Effector memory CD4-positive, alpha-beta T cell (primary cell): ENCODE results near the gene PDE11A.

Experiments
- DNase-seq, 3 donors: peaks; one replicate each; pipeline ENCODE4 v3.0.0-alpha.2; 2020
- H3K27ac ChIP-seq: 2 replicates; pipeline ENCODE4 v1.7.0; 2013; ENCODE audit warnings: mild to moderate bottlenecking, low read length, moderate library complexity; ENCODE audit not compliant: insufficient read depth, poor library complexity, severe bottlenecking
- H3K27me3 ChIP-seq: replicated peaks from 2 replicates; pipeline ENCODE4 v1.7.0; 2013; ENCODE audit warnings: mild to moderate bottlenecking, low read length; ENCODE audit not compliant: insufficient read depth, control insufficient read depth, poor library complexity, severe bottlenecking
- H3K36me3 ChIP-seq: 2 replicates; pipeline ENCODE4 v1.7.0; 2013; ENCODE audit warnings: mild to moderate bottlenecking, low read length, moderate library complexity; ENCODE audit not compliant: control insufficient read depth, insufficient read depth
- H3K4me1 ChIP-seq: 2 replicates; pipeline ENCODE4 v1.7.0; 2013; ENCODE audit warnings: low read length, mild to moderate bottlenecking; ENCODE audit not compliant: control insufficient read depth, insufficient read depth, poor library complexity, severe bottlenecking
- H3K4me3 ChIP-seq: 2 replicates; pipeline ENCODE4 v1.7.0; 2013; ENCODE audit warnings: low read length, low read depth, mild to moderate bottlenecking; ENCODE audit not compliant: insufficient read depth, poor library complexity, severe bottlenecking
- H3K9me3 ChIP-seq: 2 replicates; pipeline ENCODE4 v1.7.0; 2013; ENCODE audit warnings: mild to moderate bottlenecking, low read length, moderate library complexity; ENCODE audit not compliant: control insufficient read depth

Gene PDE11A

DNA sequence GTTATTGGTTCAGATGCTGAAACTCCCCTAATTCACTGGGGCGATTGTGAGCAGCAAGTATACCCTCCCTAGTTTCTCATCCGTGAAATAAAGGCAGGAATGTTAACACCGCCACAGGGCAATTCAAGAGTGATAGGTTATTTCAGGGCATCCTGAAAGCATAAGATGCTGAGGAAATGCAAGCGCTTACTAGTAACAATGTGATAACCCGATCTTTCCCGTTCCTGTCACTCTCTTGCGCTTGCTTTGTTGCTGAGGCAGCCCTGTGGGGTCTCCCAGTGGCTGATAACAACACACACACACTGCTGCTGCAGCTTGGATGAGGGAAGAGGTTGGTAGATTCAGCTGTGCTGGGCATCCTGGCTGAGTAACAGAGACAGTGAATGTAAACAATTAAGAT lies 420.7 kb downstream of the PDE11A start:
- Histone ChIP-seq H3K4me3 (no peak overlapping the region), H3K36me3 (no peaks in the 10 kb centered on the region), H3K27ac (no peak overlapping the region), H3K4me1 (no peaks in the 10 kb centered on the region), H3K9me3 (no peaks in the 10 kb centered on the region), H3K27me3 (no peaks in the 10 kb centered on the region)
- no peak for DNase-seq

DNA sequence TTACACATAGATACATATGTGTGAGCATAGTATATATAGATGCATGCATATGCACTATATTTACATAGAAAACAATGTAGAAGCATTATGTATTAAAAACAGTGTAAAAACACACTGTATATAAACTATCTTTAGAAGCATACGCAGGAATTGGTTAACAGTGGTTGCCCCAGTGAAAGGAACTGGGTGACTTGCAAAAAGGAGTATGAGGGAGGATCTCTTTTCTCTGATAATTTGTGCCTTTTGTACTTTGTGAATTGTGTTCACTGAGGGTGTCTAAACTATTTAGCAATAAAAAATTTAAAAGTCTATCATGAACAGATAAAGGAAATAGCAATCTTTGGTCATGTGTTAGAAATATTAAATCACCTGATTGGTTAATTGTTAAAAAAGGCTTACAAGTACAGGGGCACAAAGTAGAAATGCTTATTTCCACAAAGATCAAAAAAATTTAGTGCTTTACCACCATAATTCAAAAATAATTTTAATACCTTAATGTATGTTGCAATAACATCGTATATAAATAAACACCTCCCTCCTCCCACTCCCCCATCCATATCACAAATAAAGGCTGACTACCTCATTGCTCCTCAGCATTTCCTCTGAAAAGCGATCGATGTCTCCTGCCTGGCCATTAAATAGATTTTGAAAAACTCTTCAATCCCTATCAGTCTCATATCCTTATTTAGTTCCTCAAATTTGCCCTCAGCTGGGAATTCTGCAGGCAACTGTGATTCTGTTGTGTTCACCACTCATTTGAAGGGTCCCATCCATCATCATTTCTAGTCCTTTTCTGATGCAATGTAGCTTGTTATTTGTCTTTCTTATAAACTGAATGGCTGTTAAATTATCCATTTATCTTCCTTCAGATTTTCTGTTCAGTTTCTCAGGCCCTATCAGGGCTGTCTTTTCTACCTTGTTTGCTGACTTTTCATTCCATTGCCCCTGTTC lies 422.7 kb downstream of the PDE11A start:
- no peak for DNase-seq
- Histone ChIP-seq H3K4me1 (no peaks in the 10 kb centered on the region), H3K27ac (no peak overlapping the region), H3K27me3 (no peaks in the 10 kb centered on the region), H3K9me3 (no peaks in the 10 kb centered on the region), H3K36me3 (no peaks in the 10 kb centered on the region), H3K4me3 (no peak overlapping the region)

GRCh38 chr2:177646791-177647190 lies 425.8 kb downstream of the PDE11A start:
- DNase-seq = no peak
- H3K9me3 ChIP-seq = no peaks in the 10 kb centered on the region
- H3K36me3 ChIP-seq = no peaks in the 10 kb centered on the region
- no peak overlapping the region for H3K27ac ChIP-seq
- no peaks in the 10 kb centered on the region for H3K27me3 ChIP-seq
- H3K4me3 ChIP-seq = no peak overlapping the region
- no peaks in the 10 kb centered on the region for H3K4me1 ChIP-seq

GRCh38 chr2:177646241-177646640 lies 426.3 kb downstream of the PDE11A start:
- H3K36me3 ChIP-seq = no peaks in the 10 kb centered on the region

GRCh38 chr2:177641331-177641730 lies 431.2 kb downstream of the PDE11A start:
- Histone ChIP-seq H3K36me3 (no peaks in the 10 kb centered on the region), H3K27ac (no peak overlapping the region), H3K9me3 (no peaks in the 10 kb centered on the region), H3K4me3 (no peak overlapping the region), H3K27me3 (peaks cover 2% of the 10 kb centered on the region), H3K4me1 (no peaks in the 10 kb centered on the region)
- DNase-seq = no peak

More at GRCh38 chr2:177646241-177646640, 426.3 kb downstream of the PDE11A start:
- Histone ChIP-seq H3K9me3 (no peaks in the 10 kb centered on the region), H3K4me3 (no peak overlapping the region), H3K27ac (no peak overlapping the region), H3K4me1 (no peaks in the 10 kb centered on the region), H3K27me3 (no peaks in the 10 kb centered on the region)
- DNase-seq = no peak

GRCh38 chr2:177640423-177640822 lies 432.2 kb downstream of the PDE11A start:
- Histone ChIP-seq H3K27ac (no peak overlapping the region), H3K36me3 (no peaks in the 10 kb centered on the region), H3K9me3 (no peaks in the 10 kb centered on the region), H3K27me3 (peaks cover 2% of the 10 kb centered on the region), H3K4me3 (no peak overlapping the region), H3K4me1 (no peaks in the 10 kb centered on the region)
- no peak for DNase-seq

DNA sequence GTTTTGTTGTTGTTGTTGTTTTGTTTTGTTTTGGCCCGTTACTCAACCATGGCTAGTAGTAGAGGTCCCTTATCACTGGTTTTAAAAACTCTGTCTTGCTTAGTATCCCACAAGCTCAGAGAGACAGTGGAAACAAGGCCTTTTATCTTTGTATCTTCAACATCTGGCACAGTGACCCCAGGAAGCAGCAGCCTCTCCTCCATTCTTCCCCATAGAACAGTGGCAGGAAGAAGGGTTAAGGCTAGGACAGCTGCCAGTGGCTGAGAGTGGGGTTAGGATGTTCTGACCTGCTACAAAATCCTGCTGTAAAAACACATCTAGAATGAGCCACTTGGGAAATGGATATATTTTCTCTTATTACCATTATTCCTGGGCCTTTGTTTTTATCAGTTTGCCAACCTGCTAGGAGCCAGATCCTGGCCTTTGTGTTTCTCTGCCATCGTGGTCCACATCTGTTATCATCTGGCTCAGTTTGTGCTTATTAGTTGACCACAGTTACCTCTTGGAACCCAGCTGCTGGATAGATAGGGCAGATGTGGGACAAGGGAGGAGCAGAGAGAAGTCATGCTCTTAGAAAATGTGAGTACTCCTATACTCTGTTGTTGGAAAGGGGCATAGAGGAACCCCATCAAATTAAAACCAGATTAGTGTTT lies 433.2 kb downstream of the PDE11A start:
- Histone ChIP-seq H3K27ac (no peak overlapping the region), H3K9me3 (no peaks in the 10 kb centered on the region), H3K36me3 (no peaks in the 10 kb centered on the region), H3K27me3 (peaks cover 2% of the 10 kb centered on the region), H3K4me1 (no peaks in the 10 kb centered on the region), H3K4me3 (no peak overlapping the region)
- DNase-seq = no peak

DNA sequence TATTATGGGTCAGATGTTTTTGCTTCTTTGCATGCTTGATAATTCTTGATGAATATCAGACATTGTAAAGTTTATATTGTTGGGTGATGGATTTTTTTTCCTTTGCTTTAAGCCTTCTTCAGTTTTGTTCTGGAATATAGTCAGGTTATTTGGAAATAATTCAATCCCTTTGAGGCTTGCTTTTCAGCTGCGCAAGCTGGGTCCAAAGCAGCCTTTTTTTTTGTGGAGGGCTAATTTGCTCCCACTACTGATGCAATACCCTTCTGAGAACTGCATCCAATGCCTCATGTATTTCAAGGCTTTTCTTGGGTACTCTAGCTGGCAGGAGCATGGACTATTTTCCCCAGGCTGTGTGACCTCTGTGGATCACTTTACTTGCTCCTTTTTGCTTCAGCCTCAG lies 434.1 kb downstream of the PDE11A start:
- Histone ChIP-seq H3K4me3 (no peak overlapping the region), H3K9me3 (no peaks in the 10 kb centered on the region), H3K36me3 (no peaks in the 10 kb centered on the region), H3K4me1 (no peaks in the 10 kb centered on the region), H3K27ac (no peak overlapping the region), H3K27me3 (peaks cover 2% of the 10 kb centered on the region)
- no peak for DNase-seq

GRCh38 chr2:177636672-177637071 lies 435.9 kb downstream of the PDE11A start:
- H3K27ac ChIP-seq = no peak overlapping the region

GRCh38 chr2:177635696-177636095 lies 436.9 kb downstream of the PDE11A start:
- DNase-seq = no peak
- Histone ChIP-seq H3K27ac (no peak overlapping the region), H3K9me3 (no peaks in the 10 kb centered on the region), H3K4me1 (no peaks in the 10 kb centered on the region), H3K27me3 (no peaks in the 10 kb centered on the region), H3K36me3 (no peaks in the 10 kb centered on the region), H3K4me3 (no peak overlapping the region)

More at GRCh38 chr2:177636672-177637071, 435.9 kb downstream of the PDE11A start:
- Histone ChIP-seq H3K4me3 (no peak overlapping the region), H3K36me3 (no peaks in the 10 kb centered on the region), H3K27me3 (peaks cover 2% of the 10 kb centered on the region), H3K4me1 (no peaks in the 10 kb centered on the region), H3K9me3 (no peaks in the 10 kb centered on the region)
- DNase-seq = no peak
